ENCODE results near the gene TEKT3. TPM values are rescaled to one million over a fixed set of nuclear protein-coding genes. Genes with fewer than 3 reads are reported as not detected.
A peak's percentile ranks its signal among the peaks of the same experiment; 100 is the strongest.

TEKT3 gene
- total RNA-seq, 1 donor from 2014 or later, result not detected

GRCh38 chr17:15293558-15293957 is 47.8 kb downstream of the TEKT3 start:
- no peak for DNase-seq (ENCODE audit: low read depth in 2 of 2)

GRCh38 chr17:15291674-15292361 is 49.6 kb downstream of the TEKT3 start:
- DNase-seq (ENCODE audit: low read depth in 2 of 2), result no peak

GRCh38 chr17:15290605-15291004 is 50.8 kb downstream of the TEKT3 start:
- DNase-seq (ENCODE audit: low read depth in 2 of 2), result no peak

- peak; percentile 72 to 85 for DNase-seq (ENCODE audit: low read depth in 2 of 2)
Measured at GRCh38 chr17:15289285-15290183, 51.9 kb downstream of the TEKT3 start.

- DNase-seq (ENCODE audit: low read depth in 2 of 2), result no peak
Measured at GRCh38 chr17:15288859-15289258, 52.5 kb downstream of the TEKT3 start.

GRCh38 chr17:15287538-15288267 is 53.7 kb downstream of the TEKT3 start:
- no peak for DNase-seq (ENCODE audit: low read depth in 2 of 2)

GRCh38 chr17:15285466-15285865 is 55.9 kb downstream of the TEKT3 start:
- no peak for DNase-seq (ENCODE audit: low read depth in 2 of 2)

- DNase-seq (ENCODE audit: low read depth in 2 of 2), result no peak
Measured at GRCh38 chr17:15284537-15284936, 56.9 kb downstream of the TEKT3 start.

GRCh38 chr17:15284107-15284506 is 57.3 kb downstream of the TEKT3 start:
- DNase-seq (ENCODE audit: low read depth in 2 of 2), result no peak

- no peak for DNase-seq (ENCODE audit: low read depth in 2 of 2)
Measured at GRCh38 chr17:15281909-15282308, 59.5 kb downstream of the TEKT3 start.

GRCh38 chr17:15278924-15279477 is 62.4 kb downstream of the TEKT3 start:
- no peak for DNase-seq (ENCODE audit: low read depth in 2 of 2)

GRCh38 chr17:15278380-15278779 is 63.0 kb downstream of the TEKT3 start:
- DNase-seq (ENCODE audit: low read depth in 2 of 2), result no peak

GRCh38 chr17:15274017-15274416 is 67.4 kb downstream of the TEKT3 start:
- no peak for DNase-seq (ENCODE audit: low read depth in 2 of 2)

GRCh38 chr17:15273141-15273793 is 68.1 kb downstream of the TEKT3 start:
- DNase-seq (ENCODE audit: low read depth in 2 of 2), result peak in 1 of 2 donors; percentile 29

GRCh38 chr17:15271741-15272140 is 69.7 kb downstream of the TEKT3 start:
- DNase-seq (ENCODE audit: low read depth in 2 of 2), result no peak

GRCh38 chr17:15270628-15271381 is 70.6 kb downstream of the TEKT3 start:
- no peak for DNase-seq (ENCODE audit: low read depth in 2 of 2)

GRCh38 chr17:15269780-15270089 is 71.7 kb downstream of the TEKT3 start:
- DNase-seq (ENCODE audit: low read depth in 2 of 2), result peak in 1 of 2 donors; percentile 9

GRCh38 chr17:15269087-15269779 is 72.2 kb downstream of the TEKT3 start:
- DNase-seq (ENCODE audit: low read depth in 2 of 2), result no peak

GRCh38 chr17:15268461-15268860 is 72.9 kb downstream of the TEKT3 start:
- no peak for DNase-seq (ENCODE audit: low read depth in 2 of 2)

- DNase-seq (ENCODE audit: low read depth in 2 of 2), result no peak
Measured at GRCh38 chr17:15267996-15268395, 73.4 kb downstream of the TEKT3 start.
